Effector memory CD4-positive, alpha-beta T cell (primary cell): Measurements from ENCODE around the gene ZDBF2.

ENCODE experiments used
- DNase-seq, 3 donors: peaks; one replicate each; pipeline ENCODE4 v3.0.0-alpha.2; 2020
- H3K27ac ChIP-seq: 2 replicates; pipeline ENCODE4 v1.7.0; 2013; ENCODE audit warnings: mild to moderate bottlenecking, low read length, moderate library complexity; ENCODE audit not compliant: insufficient read depth, poor library complexity, severe bottlenecking
- H3K27me3 ChIP-seq: replicated peaks from 2 replicates; pipeline ENCODE4 v1.7.0; 2013; ENCODE audit warnings: mild to moderate bottlenecking, low read length; ENCODE audit not compliant: insufficient read depth, control insufficient read depth, poor library complexity, severe bottlenecking
- H3K36me3 ChIP-seq: 2 replicates; pipeline ENCODE4 v1.7.0; 2013; ENCODE audit warnings: mild to moderate bottlenecking, low read length, moderate library complexity; ENCODE audit not compliant: control insufficient read depth, insufficient read depth
- H3K4me1 ChIP-seq: 2 replicates; pipeline ENCODE4 v1.7.0; 2013; ENCODE audit warnings: low read length, mild to moderate bottlenecking; ENCODE audit not compliant: control insufficient read depth, insufficient read depth, poor library complexity, severe bottlenecking
- H3K4me3 ChIP-seq: 2 replicates; pipeline ENCODE4 v1.7.0; 2013; ENCODE audit warnings: low read length, low read depth, mild to moderate bottlenecking; ENCODE audit not compliant: insufficient read depth, poor library complexity, severe bottlenecking
- H3K9me3 ChIP-seq: 2 replicates; pipeline ENCODE4 v1.7.0; 2013; ENCODE audit warnings: mild to moderate bottlenecking, low read length, moderate library complexity; ENCODE audit not compliant: control insufficient read depth

Gene ZDBF2

DNA sequence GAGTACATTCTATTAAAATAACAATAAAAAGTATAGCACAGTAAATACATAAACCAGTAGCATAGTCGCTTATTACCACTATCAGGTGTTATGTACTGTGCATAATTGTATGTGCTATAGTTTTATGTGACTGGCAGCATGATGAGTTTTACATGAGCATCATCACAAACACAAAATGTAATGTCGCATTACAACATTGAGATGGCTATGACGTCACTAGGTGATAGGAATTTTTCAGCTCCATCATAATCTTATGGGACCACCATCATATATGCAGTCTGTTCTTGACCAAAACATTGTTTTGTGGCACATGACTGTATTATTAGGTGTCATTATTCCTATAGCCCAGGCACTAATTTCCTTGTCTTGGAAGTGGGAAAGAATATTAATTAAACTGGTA is 48.6 kb downstream of the ZDBF2 start:
- Histone ChIP-seq H3K27ac (no peak overlapping the region), H3K4me1 (no peaks in the 10 kb centered on the region), H3K4me3 (no peak overlapping the region), H3K27me3 (no peaks in the 10 kb centered on the region), H3K9me3 (no peaks in the 10 kb centered on the region), H3K36me3 (no peaks in the 10 kb centered on the region)
- DNase-seq = no peak

DNA sequence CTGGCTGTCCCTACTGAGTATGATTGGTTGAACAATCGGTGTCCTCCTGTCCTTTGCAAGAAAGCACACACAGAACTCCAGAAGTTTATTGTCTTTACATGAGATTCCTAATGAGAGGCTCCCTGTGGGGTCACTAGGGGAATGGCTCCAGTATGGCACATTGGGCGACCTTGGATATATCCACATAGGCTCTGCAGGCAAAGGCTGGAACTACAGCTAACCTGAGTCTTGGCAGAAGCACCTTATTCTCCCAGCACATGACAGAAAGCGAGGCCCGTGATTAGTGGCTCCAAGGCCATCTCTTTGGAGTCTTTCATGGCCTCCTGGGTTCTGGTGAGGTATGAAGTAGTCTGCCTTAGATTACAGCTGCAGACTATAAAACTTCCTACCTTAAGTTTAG is 49.0 kb downstream of the ZDBF2 start:
- H3K9me3 ChIP-seq = no peaks in the 10 kb centered on the region
- no peaks in the 10 kb centered on the region for H3K27me3 ChIP-seq
- no peaks in the 10 kb centered on the region for H3K36me3 ChIP-seq
- DNase-seq = no peak
- no peak overlapping the region for H3K4me3 ChIP-seq
- H3K4me1 ChIP-seq = no peaks in the 10 kb centered on the region
- no peak overlapping the region for H3K27ac ChIP-seq

DNA sequence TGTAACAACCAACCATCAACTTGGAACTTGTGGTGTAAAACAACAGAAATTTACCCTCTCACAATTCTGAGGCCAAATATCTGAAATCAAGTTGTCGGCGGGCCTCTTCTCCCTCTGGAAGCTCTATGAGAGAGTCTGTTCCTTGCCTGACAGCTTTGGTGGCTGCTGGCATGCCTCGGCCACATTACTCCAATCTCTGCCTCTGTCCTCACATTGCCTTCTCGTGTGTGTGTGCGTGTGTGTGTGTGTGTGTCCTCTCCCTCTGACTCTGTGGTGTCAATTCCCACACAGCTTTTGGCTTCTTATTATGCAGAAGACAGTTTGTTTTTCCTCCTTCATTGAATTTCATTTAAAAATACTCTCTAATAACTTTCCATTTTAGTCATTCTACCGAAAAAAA is 50.4 kb downstream of the ZDBF2 start:
- DNase-seq = no peak
- H3K4me3 ChIP-seq = no peak overlapping the region
- H3K36me3 ChIP-seq = no peaks in the 10 kb centered on the region
- H3K9me3 ChIP-seq = no peaks in the 10 kb centered on the region
- no peak overlapping the region for H3K27ac ChIP-seq
- no peaks in the 10 kb centered on the region for H3K27me3 ChIP-seq
- no peaks in the 10 kb centered on the region for H3K4me1 ChIP-seq

DNA sequence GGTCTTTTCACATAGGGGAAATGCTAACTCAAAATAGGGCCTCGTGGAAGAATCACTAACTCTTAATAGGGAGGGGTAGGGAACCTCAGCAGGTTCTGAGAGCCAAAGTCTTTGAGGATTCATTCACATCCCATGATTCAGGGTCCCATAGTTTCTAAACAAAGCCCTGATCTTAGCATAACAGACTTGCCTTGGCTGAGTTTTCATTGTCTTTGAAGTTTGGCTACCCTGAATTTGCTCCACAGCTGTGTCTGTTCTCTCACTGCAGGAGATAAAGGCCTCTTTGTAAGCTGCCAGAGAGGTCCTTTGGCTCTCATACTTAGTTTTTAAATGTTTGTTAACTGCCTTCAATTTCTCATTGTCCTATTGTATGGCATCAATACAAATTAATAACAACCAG is 54.5 kb downstream of the ZDBF2 start:
- no peak for DNase-seq

DNA sequence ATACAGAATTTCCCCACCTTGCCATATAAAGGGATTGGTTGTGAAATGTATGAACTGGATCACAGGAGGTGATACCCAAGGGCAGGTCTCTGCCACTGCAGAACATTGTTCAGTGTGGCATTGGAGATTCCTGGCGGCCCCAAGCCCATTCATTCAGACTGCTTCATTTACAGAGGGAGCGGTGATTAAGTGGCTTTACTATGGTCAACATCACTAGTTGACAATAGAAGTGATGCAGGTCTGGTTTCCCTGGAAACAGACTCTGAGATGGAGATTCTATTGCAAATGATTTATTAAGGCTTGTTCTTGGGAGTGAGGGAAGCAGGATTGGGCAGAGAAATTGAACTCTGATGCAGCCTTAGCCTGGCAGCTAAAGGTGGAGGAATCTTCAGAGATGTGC is 62.4 kb downstream of the ZDBF2 start:
- H3K27ac ChIP-seq = no peak overlapping the region

More for the DNA sequence above, 54.5 kb downstream of the ZDBF2 start:
- Histone ChIP-seq H3K9me3 (no peaks in the 10 kb centered on the region), H3K4me3 (no peak overlapping the region), H3K27me3 (no peaks in the 10 kb centered on the region), H3K36me3 (no peaks in the 10 kb centered on the region), H3K4me1 (no peaks in the 10 kb centered on the region), H3K27ac (no peak overlapping the region)

DNA sequence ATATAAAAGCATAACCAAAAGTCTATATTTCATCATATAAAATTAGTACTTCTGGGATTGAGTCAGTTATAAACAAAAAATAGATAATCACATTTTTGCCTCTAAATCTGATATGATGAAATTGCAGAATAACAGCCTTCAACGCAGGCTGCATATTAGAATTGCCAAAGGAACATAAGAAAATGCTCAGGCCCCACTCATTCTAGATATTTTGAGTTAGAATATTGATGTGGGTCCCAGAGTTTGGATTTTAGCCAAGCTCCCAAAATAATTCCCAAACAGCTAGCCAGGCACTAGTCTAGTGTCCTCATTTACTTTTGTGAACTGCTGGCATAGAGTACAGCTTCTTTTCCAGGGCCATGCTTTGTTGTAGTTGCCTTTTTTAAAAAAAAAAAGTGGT is 63.5 kb downstream of the ZDBF2 start:
- H3K4me1 ChIP-seq = no peaks in the 10 kb centered on the region
- no peak overlapping the region for H3K4me3 ChIP-seq
- H3K27ac ChIP-seq = no peak overlapping the region
- H3K27me3 ChIP-seq = no peaks in the 10 kb centered on the region
- DNase-seq = no peak
- no peaks in the 10 kb centered on the region for H3K9me3 ChIP-seq
- no peaks in the 10 kb centered on the region for H3K36me3 ChIP-seq

More for the DNA sequence above, 62.4 kb downstream of the ZDBF2 start:
- H3K4me1 ChIP-seq = no peaks in the 10 kb centered on the region
- H3K9me3 ChIP-seq = no peaks in the 10 kb centered on the region
- H3K36me3 ChIP-seq = no peaks in the 10 kb centered on the region
- H3K27me3 ChIP-seq = no peaks in the 10 kb centered on the region
- no peak for DNase-seq
- no peak overlapping the region for H3K4me3 ChIP-seq

DNA sequence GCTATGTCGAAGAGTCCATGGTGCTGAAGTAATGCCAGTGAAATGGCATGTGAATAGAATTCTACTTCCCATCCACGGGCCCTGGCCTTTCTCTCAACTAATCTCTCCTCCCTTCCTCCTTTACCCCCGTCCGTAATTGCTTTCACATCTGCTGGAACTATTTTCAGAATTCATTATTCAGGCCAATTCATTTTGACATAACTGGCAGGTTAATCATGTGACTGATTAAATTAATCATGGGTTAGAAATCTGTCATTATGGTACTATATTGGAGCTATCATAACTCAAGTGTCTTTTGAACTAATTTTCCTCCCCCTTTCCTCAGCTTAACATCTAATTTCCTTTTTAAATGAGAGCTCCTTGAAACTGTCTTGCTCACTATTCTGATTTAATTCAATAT is 66.9 kb downstream of the ZDBF2 start:
- Histone ChIP-seq H3K9me3 (no peaks in the 10 kb centered on the region), H3K4me3 (no peak overlapping the region), H3K4me1 (no peaks in the 10 kb centered on the region), H3K36me3 (no peaks in the 10 kb centered on the region), H3K27ac (no peak overlapping the region), H3K27me3 (no peaks in the 10 kb centered on the region)
- DNase-seq = no peak

DNA sequence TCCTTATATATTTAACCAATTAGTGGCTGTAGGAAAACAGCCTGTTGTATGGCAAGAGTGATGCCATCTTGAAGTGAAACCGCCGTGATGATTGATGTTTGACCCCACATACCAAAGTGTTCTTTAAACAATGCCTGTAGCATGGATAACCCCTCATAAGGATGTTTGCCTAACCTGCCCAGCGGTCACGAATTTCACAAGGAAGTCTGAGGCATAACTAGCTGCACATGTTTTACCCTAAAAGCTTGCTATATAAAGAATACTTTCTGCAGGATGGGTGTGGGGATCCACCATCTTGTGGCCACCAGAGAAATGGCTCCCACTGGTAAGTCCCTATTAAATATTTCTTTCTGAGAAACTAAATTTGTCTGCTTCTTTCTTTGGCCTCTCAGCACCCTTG is 68.7 kb downstream of the ZDBF2 start:
- DNase-seq = no peak
- Histone ChIP-seq H3K36me3 (no peaks in the 10 kb centered on the region), H3K4me3 (no peak overlapping the region), H3K27ac (no peak overlapping the region), H3K27me3 (no peaks in the 10 kb centered on the region), H3K4me1 (no peaks in the 10 kb centered on the region), H3K9me3 (no peaks in the 10 kb centered on the region)

DNA sequence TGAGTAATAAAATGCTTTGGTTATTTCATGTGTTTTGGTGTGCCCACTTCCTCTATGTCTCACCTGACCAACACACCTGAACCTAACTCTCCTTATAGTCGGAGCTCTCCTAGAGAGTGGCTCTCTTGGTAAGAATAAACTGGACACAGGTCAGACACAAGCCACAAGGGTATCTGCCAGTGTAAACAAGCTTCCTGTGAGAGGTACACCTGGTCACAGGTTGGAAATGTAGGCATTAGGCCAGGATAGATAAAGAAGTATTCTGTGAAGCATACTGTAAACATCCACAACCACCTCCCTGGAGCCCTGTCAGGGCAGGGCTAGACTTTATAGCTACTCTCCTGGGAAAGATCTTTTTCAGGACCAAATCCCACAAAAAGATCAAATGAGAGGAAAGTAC is 69.4 kb downstream of the ZDBF2 start:
- Histone ChIP-seq H3K4me1 (no peaks in the 10 kb centered on the region), H3K9me3 (no peaks in the 10 kb centered on the region), H3K27me3 (no peaks in the 10 kb centered on the region), H3K36me3 (no peaks in the 10 kb centered on the region), H3K4me3 (no peak overlapping the region), H3K27ac (no peak overlapping the region)
- DNase-seq = no peak

DNA sequence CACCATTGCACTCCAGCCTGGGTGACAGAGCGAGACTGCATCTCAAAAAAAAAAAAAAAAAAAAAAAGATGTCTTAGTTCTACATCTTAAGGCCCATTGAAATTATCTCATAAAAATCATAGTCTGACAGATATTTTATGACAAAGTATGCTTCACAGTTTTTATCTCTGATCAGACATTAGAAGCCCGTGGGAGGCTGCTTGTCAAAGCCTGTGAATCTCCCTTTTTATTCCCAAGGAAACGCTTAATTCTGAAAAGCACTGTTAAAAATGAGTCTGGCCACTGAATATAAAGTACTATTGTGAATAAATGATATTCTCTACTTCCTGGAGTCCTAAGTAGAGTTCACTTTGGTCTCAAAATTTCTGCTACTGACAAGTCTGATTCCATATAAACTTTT is 71.1 kb downstream of the ZDBF2 start:
- Histone ChIP-seq H3K36me3 (no peaks in the 10 kb centered on the region), H3K27ac (no peak overlapping the region), H3K4me1 (no peaks in the 10 kb centered on the region), H3K4me3 (no peak overlapping the region), H3K9me3 (no peaks in the 10 kb centered on the region), H3K27me3 (no peaks in the 10 kb centered on the region)
- DNase-seq = no peak

DNA sequence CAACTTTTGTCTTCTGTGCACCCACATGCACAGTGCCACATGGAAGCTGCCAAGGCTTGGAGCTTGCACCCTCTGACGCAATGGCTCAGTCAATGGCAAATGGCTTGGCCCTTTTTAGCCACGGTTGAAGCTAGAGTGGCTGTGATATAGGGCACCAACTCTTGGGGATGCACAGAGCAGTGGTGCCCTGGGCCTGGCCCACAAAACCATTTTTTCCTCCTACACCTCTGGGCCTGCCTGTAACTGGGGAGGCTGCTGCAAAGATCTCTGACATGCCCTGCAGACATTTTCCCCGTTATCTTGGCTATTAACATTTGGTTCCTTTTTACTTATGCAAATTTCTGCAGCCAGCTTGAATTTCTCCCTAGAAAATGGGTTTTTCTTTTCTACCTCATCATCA is 74.9 kb downstream of the ZDBF2 start:
- H3K4me1 ChIP-seq = no peaks in the 10 kb centered on the region
- DNase-seq = no peak

More for the DNA sequence above, 74.9 kb downstream of the ZDBF2 start:
- Histone ChIP-seq H3K4me3 (no peak overlapping the region), H3K9me3 (no peaks in the 10 kb centered on the region), H3K27ac (no peak overlapping the region), H3K36me3 (no peaks in the 10 kb centered on the region), H3K27me3 (no peaks in the 10 kb centered on the region)
